Measurements from ENCODE around the gene CFAP74.

Gene CFAP74

DNA sequence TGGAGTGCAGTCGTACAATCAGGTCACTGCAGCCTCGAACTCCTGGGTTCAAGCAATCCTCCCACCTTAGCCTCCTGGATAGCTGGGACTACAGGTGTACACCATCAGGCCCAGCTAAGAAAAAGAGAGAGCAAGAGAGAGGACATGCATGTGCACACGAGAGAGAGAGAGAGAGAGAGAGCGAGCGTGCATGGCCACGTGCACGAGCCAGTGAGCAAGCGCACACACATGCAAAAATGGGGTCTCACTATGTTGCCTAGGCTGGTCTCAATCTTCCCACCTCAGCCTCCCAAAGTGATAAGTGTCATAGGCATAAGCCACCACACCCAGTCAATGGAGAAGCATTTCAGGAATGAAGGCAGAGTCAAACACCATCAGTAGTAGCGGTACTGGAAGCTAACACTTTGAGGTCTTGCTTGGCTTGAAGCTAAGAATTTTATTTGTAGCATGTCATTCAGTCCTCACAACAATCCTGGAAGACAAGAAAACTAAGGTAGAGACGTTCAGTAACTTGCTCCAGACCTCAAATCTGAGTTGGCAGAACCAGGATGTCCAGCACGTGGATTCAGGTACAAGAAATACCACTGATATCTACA lies 127.2 kb downstream of the CFAP74 start:
- DNase-seq (ENCODE audit: low spot score) = no peak

GRCh38 chr1:1875932-1876331 lies 127.7 kb downstream of the CFAP74 start:
- DNase-seq (ENCODE audit: low spot score) = no peak

DNA sequence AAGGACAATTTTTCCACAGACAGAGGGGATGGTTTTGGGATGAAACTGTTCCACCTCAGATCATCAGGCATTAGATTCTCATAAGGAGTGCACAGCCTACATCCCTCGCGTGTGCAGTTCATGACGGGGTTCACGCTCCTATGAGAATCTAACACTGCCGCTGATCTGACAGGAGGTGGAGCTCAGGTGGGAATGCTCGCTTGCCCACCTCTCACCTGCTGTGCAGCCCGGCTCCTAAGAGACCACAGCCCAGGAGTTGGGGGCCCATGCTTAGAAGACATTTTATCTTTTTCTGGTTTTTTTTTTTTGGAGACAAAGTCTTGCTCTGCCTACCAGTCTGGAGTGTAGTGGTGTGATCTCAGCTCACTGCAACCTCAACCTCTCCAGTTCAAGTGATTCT lies 128.7 kb downstream of the CFAP74 start:
- no peak for DNase-seq (ENCODE audit: low spot score)

- no peak for DNase-seq (ENCODE audit: low spot score)
Observed at GRCh38 chr1:1873186-1873585, 130.4 kb downstream of the CFAP74 start.

- DNase-seq (ENCODE audit: low spot score) = no peak
Observed at GRCh38 chr1:1872329-1872994, 131.1 kb downstream of the CFAP74 start.

Measured in left forelimb (tissue), 1 donor.